PC-9 (cell line): ENCODE results near the gene MAGI1. TPM values are rescaled to one million over a fixed set of nuclear protein-coding genes. Genes with fewer than 3 reads are reported as not detected.

ENCODE experiments used
- BruUV-seq: library from RNA; stranded (reverse); fragments of 400-500 nt; replicated peaks from 2 replicates; lab custom pipeline; 2021; lab: Mats Ljungman, UMichigan
- CTCF ChIA-PET: fragments of 300-600 bp; sonication (Branson Sonifier 250); formaldehyde crosslinking; loops from one replicate; lab custom pipeline; 2022; ENCODE audit warnings: antibody characterized with exemption; lab: Charles Lee
- POLR2A ChIA-PET: fragments of 300-600 bp; sonication (Branson Sonifier 250); formaldehyde crosslinking; loops from one replicate; lab custom pipeline; 2022; ENCODE audit warnings: antibody characterized with exemption; ENCODE audit not compliant: unreplicated experiment; lab: Charles Lee
- DNase-seq, 2 experiments: peaks; one replicate each; pipeline versions ENCODE4 v3.0.0 to v3.0.0-alpha.2; 2015 to 2022; ENCODE audit warnings: mixed read lengths in 1 of 2
- H2AFZ ChIP-seq: fragments of 200-600 bp; sonication (generic); 2 replicates; pipeline ENCODE4 v1.8.1; 2017; ENCODE audit warnings: antibody characterized with exemption
- H3F3A ChIP-seq: fragments of 200-600 bp; sonication (generic); 2 replicates; pipeline ENCODE4 v1.8.1; 2017; ENCODE audit warnings: antibody characterized with exemption, mild to moderate bottlenecking, low read depth; ENCODE audit not compliant: insufficient read depth
- H3K27ac ChIP-seq: fragments of 200-600 bp; sonication (generic); 2 replicates; pipeline ENCODE4 v1.6.1; 2016; ENCODE audit warnings: mixed run types
- H3K27me3 ChIP-seq: fragments of 200-600 bp; sonication (generic); 2 replicates; pipeline ENCODE4 v1.6.1; 2016; ENCODE audit warnings: low read depth, mixed run types; ENCODE audit not compliant: insufficient read depth
- H3K36me3 ChIP-seq: fragments of 200-600 bp; sonication (generic); 2 replicates; pipeline ENCODE4 v1.6.1; 2016; ENCODE audit warnings: low read depth, mixed run types
- H3K4me1 ChIP-seq: fragments of 200-600 bp; sonication (generic); replicated peaks from 2 replicates; pipeline ENCODE4 v1.6.1; 2016; ENCODE audit warnings: mixed run types; ENCODE audit not compliant: insufficient read depth
- H3K4me2 ChIP-seq: fragments of 200-600 bp; sonication (generic); 2 replicates; pipeline ENCODE4 v1.6.1; 2017; ENCODE audit warnings: mixed run types
- H3K4me3 ChIP-seq: fragments of 200-600 bp; sonication (generic); 2 replicates; pipeline ENCODE4 v1.6.1; 2016; ENCODE audit warnings: mixed run types
- H3K79me2 ChIP-seq: fragments of 200-600 bp; sonication (generic); 2 replicates; pipeline ENCODE4 v1.6.1; 2017; ENCODE audit warnings: low read depth, mixed run types
- H3K9me2 ChIP-seq: fragments of 200-600 bp; sonication (generic); 2 replicates; pipeline ENCODE4 v1.8.1; 2017; ENCODE audit warnings: mild to moderate bottlenecking; ENCODE audit not compliant: insufficient read depth
- H3K9me3 ChIP-seq: fragments of 200-600 bp; sonication (generic); 2 replicates; pipeline ENCODE4 v1.8.1; 2016; ENCODE audit warnings: low read depth; ENCODE audit not compliant: insufficient read depth
- H4K20me1 ChIP-seq: fragments of 200-600 bp; sonication (generic); 2 replicates; pipeline ENCODE4 v1.8.1; 2017; ENCODE audit not compliant: insufficient read depth
- CTCF ChIP-seq: fragments of 200-600 bp; sonication (generic); conservative IDR thresholded peaks from 2 replicates; pipeline ENCODE4 v1.6.1; 2017; ENCODE audit warnings: mixed run types, antibody characterized with exemption, mild to moderate bottlenecking, moderate library complexity
- EZH2 ChIP-seq: fragments of 200-600 bp; sonication (generic); IDR thresholded peaks from 2 replicates; pipeline ENCODE4 v1.8.0; 2017; ENCODE audit warnings: antibody characterized with exemption, low read depth
- intact Hi-C: fragments of 100-400 bp; cut with micrococcal nuclease; formaldehyde crosslinking; loops from one replicate; pipeline ENCODE4 v1.10.0; 2022; ENCODE audit not compliant: unreplicated experiment
- total RNA-seq: library from RNA; stranded (reverse); gene quantifications from 2 replicates; pipeline ENCODE4 v1.2.3, GENCODE V29; 2021

MAGI1 gene
- total RNA-seq, 1 experiment from 2014 or later, result 23.3 TPM

- Histone ChIP-seq H3K4me1 (peaks cover 15% of the 10 kb centered on the region), H3K9me3 (no peaks in the 10 kb centered on the region), H3K4me2 (no peak overlapping the region), H2AFZ (no peak overlapping the region), H3K9me2 (no peaks in the 10 kb centered on the region), H3K4me3 (no peak overlapping the region), H3F3A (peaks cover 9% of the 10 kb centered on the region; the same call in 1 of the 2 replicates), H3K36me3 (no peaks in the 10 kb centered on the region), H3K27me3 (no peaks in the 10 kb centered on the region), H3K27ac (no peak overlapping the region), H3K79me2 (peaks cover 7% of the 10 kb centered on the region), H4K20me1 (no peaks in the 10 kb centered on the region)
- TF ChIP-seq EZH2 (no peak), CTCF (no peak)
- DNase-seq, result no peak
- no TSS peak for BruUV-seq
- CTCF ChIA-PET, result no interaction called here
- intact Hi-C loops, result no loop called here
- POLR2A ChIA-PET, result no interaction called here
These were observed 38.2 kb downstream of the MAGI1 start for GRCh38 chr3:66000506-66000905.

GRCh38 chr3:65999606-66000005 is 39.1 kb downstream of the MAGI1 start:
- no peaks in the 10 kb centered on the region for H3K9me2 ChIP-seq
- peaks cover 16% of the 10 kb centered on the region for H3K79me2 ChIP-seq
- H3K4me3 ChIP-seq, result no peak overlapping the region
- no peaks in the 10 kb centered on the region for H3K9me3 ChIP-seq
- TF ChIP-seq EZH2, result no peak
- TF ChIP-seq CTCF, result no peak
- H3K36me3 ChIP-seq, result no peaks in the 10 kb centered on the region
- no peak overlapping the region for H3K27ac ChIP-seq
- peaks cover 24% of the 10 kb centered on the region for H3K4me1 ChIP-seq
- no peak for DNase-seq
- no peak overlapping the region for H3K4me2 ChIP-seq
- intact Hi-C loops, result loop anchor here (5.0 kb wide), 1 partner anchor 118 kb away; no protein-coding TSS in a partner anchor
- no TSS peak for BruUV-seq
- POLR2A ChIA-PET, result no interaction called here
- no peak overlapping the region for H2AFZ ChIP-seq
- no peaks in the 10 kb centered on the region for H4K20me1 ChIP-seq
- peaks cover 9% of the 10 kb centered on the region; the same call in 1 of the 2 replicates for H3F3A ChIP-seq
- H3K27me3 ChIP-seq, result no peaks in the 10 kb centered on the region
- CTCF ChIA-PET, result no interaction called here

- Histone ChIP-seq H4K20me1 (no peaks in the 10 kb centered on the region), H3F3A (peaks cover 9% of the 10 kb centered on the region; the same call in 1 of the 2 replicates), H3K9me3 (no peaks in the 10 kb centered on the region), H3K4me3 (peak overlapping the region; percentile 17; the same call in 1 of the 2 replicates), H3K27ac (peak overlapping the region; percentile 75), H2AFZ (no peak overlapping the region), H3K79me2 (peaks cover 34% of the 10 kb centered on the region), H3K36me3 (no peaks in the 10 kb centered on the region), H3K27me3 (no peaks in the 10 kb centered on the region), H3K4me1 (peaks cover 25% of the 10 kb centered on the region), H3K4me2 (peak overlapping the region; percentile 55), H3K9me2 (no peaks in the 10 kb centered on the region)
- POLR2A ChIA-PET, result interaction anchor here (0.6 to 1.1 kb wide), 4 partner anchors 39 to 162 kb away, joined by 4 to 25 read pairs (median 4); no protein-coding TSS in a partner anchor
- BruUV-seq, result no TSS peak
- TF ChIP-seq CTCF (no peak), EZH2 (no peak)
- CTCF ChIA-PET, result no interaction called here
- intact Hi-C loops, result loop anchor here (1.0 to 5.0 kb wide), 3 partner anchors 42 to 121 kb away; partner anchors contain the start of gene MAGI1
- DNase-seq, result peak; percentile 80 to 96
These were observed 42.1 kb downstream of the MAGI1 start for GRCh38 chr3:65996589-65996988.
